DOHH2 (cell line): ENCODE results near the gene VGF.

Experiments
- H3F3A ChIP-seq: fragments of 200-600 bp; sonication (generic), shearing (Covaris generic); 2 replicates; pipeline ENCODE4 v1.6.0; 2016; ENCODE audit warnings: antibody characterized with exemption, mild to moderate bottlenecking; ENCODE audit not compliant: control insufficient read depth, insufficient read depth
- H3K27ac ChIP-seq: fragments of 200-600 bp; sonication (generic); 2 replicates; pipeline ENCODE4 v1.5.1; 2014; ENCODE audit warnings: low read depth, mild to moderate bottlenecking, low read length, moderate library complexity
- H3K27me3 ChIP-seq: fragments of 200-600 bp; sonication (generic); 2 replicates; pipeline ENCODE4 v1.6.1; 2014; ENCODE audit warnings: mild to moderate bottlenecking, low read length, mixed read lengths; ENCODE audit not compliant: control insufficient read depth
- H3K36me3 ChIP-seq: fragments of 200-600 bp; sonication (generic); 2 replicates; pipeline ENCODE4 v1.6.1; 2014; ENCODE audit warnings: mild to moderate bottlenecking, low read length, moderate library complexity, mixed read lengths; ENCODE audit not compliant: control insufficient read depth
- H3K4me1 ChIP-seq: fragments of 200-600 bp; sonication (generic); 2 replicates; pipeline ENCODE4 v1.6.1; 2014; ENCODE audit warnings: mild to moderate bottlenecking, low read length, mixed read lengths; ENCODE audit not compliant: control insufficient read depth
- H3K4me2 ChIP-seq: fragments of 200-600 bp; sonication (generic); 2 replicates; pipeline ENCODE4 v1.6.0; 2014; ENCODE audit warnings: mild to moderate bottlenecking, low read length, moderate library complexity
- H3K4me3 ChIP-seq: fragments of 200-600 bp; sonication (generic); 2 replicates; pipeline ENCODE4 v1.5.1; 2014; ENCODE audit warnings: mild to moderate bottlenecking, low read length, mixed read lengths
- H3K79me2 ChIP-seq: fragments of 200-600 bp; sonication (generic); 2 replicates; pipeline ENCODE4 v1.6.1; 2014; ENCODE audit warnings: mild to moderate bottlenecking, low read length, mixed read lengths; ENCODE audit not compliant: control insufficient read depth
- H3K9me2 ChIP-seq: fragments of 200-600 bp; sonication (generic); replicated peaks from 2 replicates; pipeline ENCODE4 v1.6.1; 2014; ENCODE audit warnings: mild to moderate bottlenecking, low read length, mixed read lengths; ENCODE audit not compliant: control insufficient read depth
- H3K9me3 ChIP-seq: fragments of 200-600 bp; sonication (generic); 2 replicates; pipeline ENCODE4 v1.6.1; 2014; ENCODE audit warnings: antibody characterized with exemption, low read length, mixed read lengths; ENCODE audit not compliant: control insufficient read depth, insufficient read depth
- H4K20me1 ChIP-seq: fragments of 200-600 bp; sonication (generic); 2 replicates; pipeline ENCODE4 v1.6.0; 2014; ENCODE audit warnings: low read depth, mild to moderate bottlenecking, antibody characterized with exemption, low read length, moderate library complexity; ENCODE audit not compliant: control insufficient read depth, insufficient read depth
- CTCF ChIP-seq: fragments of 200-600 bp; sonication (generic); IDR thresholded peaks from one replicate; pipeline ENCODE4 v1.5.1; 2014; ENCODE audit warnings: antibody characterized with exemption, mild to moderate bottlenecking, low read depth, low read length; ENCODE audit not compliant: poor library complexity, severe bottlenecking
- EZH2phosphoT487 ChIP-seq: fragments of 200-600 bp; sonication (generic); IDR thresholded peaks from 2 replicates; pipeline ENCODE4 v1.6.1; 2017; ENCODE audit warnings: borderline replicate concordance, mild to moderate bottlenecking, antibody characterized with exemption, low read length, moderate library complexity, mixed read lengths

VGF gene

DNA sequence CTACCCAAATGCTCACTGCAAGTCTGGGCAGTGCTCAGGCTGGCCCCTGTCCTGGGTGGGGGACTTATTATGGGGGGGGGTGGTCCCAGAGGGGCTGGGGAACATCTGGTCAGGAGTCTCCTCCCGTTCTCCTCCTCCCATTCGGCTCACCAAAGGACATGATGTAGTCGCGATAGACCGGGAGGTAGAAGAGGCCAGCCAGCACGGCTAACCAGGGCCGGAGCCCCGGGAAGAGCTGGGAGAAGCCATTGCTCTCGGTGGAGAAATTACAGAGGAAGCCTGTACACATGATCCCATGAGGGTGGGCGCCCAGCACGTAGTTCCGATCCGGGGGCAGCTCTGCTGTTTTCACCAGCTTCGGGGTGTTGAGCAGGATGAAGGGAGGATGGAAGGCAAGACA, 33.1 kb upstream of the VGF start:
- Histone ChIP-seq H3K79me2 (no peaks in the 10 kb centered on the region), H3K27me3 (peaks cover 11% of the 10 kb centered on the region), H3F3A (no peaks in the 10 kb centered on the region), H3K27ac (no peak overlapping the region), H4K20me1 (no peaks in the 10 kb centered on the region), H3K4me1 (peaks cover 4% of the 10 kb centered on the region), H3K4me3 (no peak overlapping the region), H3K9me3 (no peaks in the 10 kb centered on the region), H3K4me2 (no peak overlapping the region), H3K36me3 (no peaks in the 10 kb centered on the region), H3K9me2 (no peaks in the 10 kb centered on the region)
- TF ChIP-seq CTCF (no peak), EZH2phosphoT487 (no peak)

DNA sequence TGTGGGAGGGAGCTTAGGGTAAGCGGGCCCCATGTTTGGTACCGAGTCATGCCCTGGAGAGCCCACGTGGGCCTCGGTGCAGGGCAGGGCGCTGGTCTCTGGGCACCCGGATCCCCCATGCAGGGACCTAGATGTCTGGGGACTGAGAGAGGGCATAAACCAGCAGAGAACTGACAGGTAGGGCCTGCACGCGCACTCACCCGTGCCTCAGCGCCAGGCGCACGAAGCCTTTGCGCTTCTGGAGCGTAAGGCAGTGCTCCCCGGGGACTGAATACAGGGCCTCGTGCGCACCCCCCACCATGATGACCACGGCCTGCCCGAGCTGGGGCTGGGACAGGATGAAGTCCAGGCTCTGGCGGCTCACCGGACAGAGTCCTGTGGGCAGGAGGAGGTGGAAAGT, 32.6 kb upstream of the VGF start:
- no peaks in the 10 kb centered on the region; the same call in 1 of the 2 replicates for H3K4me1 ChIP-seq
- H3K79me2 ChIP-seq = no peaks in the 10 kb centered on the region
- no peak overlapping the region for H3K27ac ChIP-seq
- H3K9me2 ChIP-seq = no peaks in the 10 kb centered on the region
- no peak for TF ChIP-seq EZH2phosphoT487
- H4K20me1 ChIP-seq = no peaks in the 10 kb centered on the region
- H3K36me3 ChIP-seq = no peaks in the 10 kb centered on the region
- H3K4me3 ChIP-seq = no peak overlapping the region
- no peak overlapping the region for H3K4me2 ChIP-seq
- no peaks in the 10 kb centered on the region for H3K9me3 ChIP-seq
- H3K27me3 ChIP-seq = peaks cover 11% of the 10 kb centered on the region
- no peaks in the 10 kb centered on the region for H3F3A ChIP-seq

GRCh38 chr7:101195884-101196283, 30.5 kb upstream of the VGF start:
- H3K27ac ChIP-seq = no peak overlapping the region
- no peaks in the 10 kb centered on the region for H3F3A ChIP-seq
- peaks cover 3% of the 10 kb centered on the region; the same call in 1 of the 2 replicates for H3K4me1 ChIP-seq
- H3K27me3 ChIP-seq = peaks cover 4% of the 10 kb centered on the region; the same call in 1 of the 2 replicates
- no peak overlapping the region for H3K4me2 ChIP-seq
- H3K4me3 ChIP-seq = no peak overlapping the region
- H3K9me3 ChIP-seq = no peaks in the 10 kb centered on the region
- no peaks in the 10 kb centered on the region for H3K9me2 ChIP-seq
- TF ChIP-seq CTCF (no peak), EZH2phosphoT487 (no peak)
- no peaks in the 10 kb centered on the region for H4K20me1 ChIP-seq
- no peaks in the 10 kb centered on the region for H3K79me2 ChIP-seq
- H3K36me3 ChIP-seq = no peaks in the 10 kb centered on the region

DNA sequence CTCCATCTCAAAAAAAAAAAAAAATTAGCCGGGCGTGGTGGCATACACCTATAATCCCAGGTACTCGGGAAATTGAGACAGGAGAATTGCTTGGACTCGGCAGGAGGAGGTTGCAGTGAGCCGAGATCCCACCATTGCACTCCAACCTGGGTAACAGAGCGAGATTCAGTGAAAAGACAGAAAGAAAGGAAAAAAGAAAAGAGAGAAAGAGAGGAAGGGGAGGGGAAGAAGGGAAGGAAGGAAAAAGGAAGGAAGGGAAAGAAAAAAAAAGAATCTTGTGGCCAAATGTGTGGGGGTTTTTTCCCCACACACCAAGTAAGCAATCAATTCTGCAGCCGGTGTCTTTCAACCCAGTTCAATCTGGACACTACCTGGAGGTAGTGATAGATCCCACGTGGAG, 23.7 kb upstream of the VGF start:
- Histone ChIP-seq H3K36me3 (no peaks in the 10 kb centered on the region), H4K20me1 (no peaks in the 10 kb centered on the region), H3K4me2 (no peak overlapping the region), H3K79me2 (no peaks in the 10 kb centered on the region), H3K27me3 (peaks cover 9% of the 10 kb centered on the region; the same call in 1 of the 2 replicates), H3K9me3 (no peaks in the 10 kb centered on the region), H3K4me1 (peaks cover 3% of the 10 kb centered on the region; the same call in 1 of the 2 replicates), H3K9me2 (no peaks in the 10 kb centered on the region), H3K27ac (no peak overlapping the region), H3K4me3 (no peak overlapping the region), H3F3A (no peaks in the 10 kb centered on the region)
- TF ChIP-seq CTCF (no peak), EZH2phosphoT487 (no peak)
